Measurements from ENCODE around the gene HPS4.
"Not testable (repeated sequence)": the region's sequence is repeated elsewhere in the genome, so short reads cannot be mapped to it uniquely, and the experiment has no call there.

DNA sequence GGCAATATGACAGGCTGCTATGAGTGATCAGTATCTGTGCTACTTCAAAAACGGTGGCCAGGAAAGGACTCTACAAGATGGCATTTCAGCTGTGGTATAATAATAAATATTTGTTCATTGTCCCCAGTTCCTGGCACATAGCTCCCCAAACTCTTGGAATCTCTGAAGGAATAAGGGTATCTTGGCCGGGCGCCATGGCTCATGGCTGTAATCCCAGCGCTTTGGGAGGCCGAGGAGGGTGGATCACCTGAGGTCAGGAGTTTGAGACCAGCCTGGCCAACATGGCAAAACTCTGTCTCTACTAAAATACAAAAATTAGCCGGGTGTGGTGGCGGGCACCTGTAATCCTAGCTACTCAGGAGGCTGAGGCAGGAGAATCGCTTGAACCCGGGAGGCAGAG is 44.9 kb upstream of the HPS4 start:
- TF ChIP-seq, protein P1, sequence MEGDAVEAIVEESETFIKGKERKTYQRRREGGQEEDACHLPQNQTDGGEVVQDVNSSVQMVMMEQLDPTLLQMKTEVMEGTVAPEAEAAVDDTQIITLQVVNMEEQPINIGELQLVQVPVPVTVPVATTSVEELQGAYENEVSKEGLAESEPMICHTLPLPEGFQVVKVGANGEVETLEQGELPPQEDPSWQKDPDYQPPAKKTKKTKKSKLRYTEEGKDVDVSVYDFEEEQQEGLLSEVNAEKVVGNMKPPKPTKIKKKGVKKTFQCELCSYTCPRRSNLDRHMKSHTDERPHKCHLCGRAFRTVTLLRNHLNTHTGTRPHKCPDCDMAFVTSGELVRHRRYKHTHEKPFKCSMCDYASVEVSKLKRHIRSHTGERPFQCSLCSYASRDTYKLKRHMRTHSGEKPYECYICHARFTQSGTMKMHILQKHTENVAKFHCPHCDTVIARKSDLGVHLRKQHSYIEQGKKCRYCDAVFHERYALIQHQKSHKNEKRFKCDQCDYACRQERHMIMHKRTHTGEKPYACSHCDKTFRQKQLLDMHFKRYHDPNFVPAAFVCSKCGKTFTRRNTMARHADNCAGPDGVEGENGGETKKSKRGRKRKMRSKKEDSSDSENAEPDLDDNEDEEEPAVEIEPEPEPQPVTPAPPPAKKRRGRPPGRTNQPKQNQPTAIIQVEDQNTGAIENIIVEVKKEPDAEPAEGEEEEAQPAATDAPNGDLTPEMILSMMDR (IDR thresholded peaks at IDR 0.05): not testable (repeated sequence)
- TF ChIP-seq POLR2AphosphoS5 (IDR thresholded peaks at IDR 0.05): not testable (repeated sequence)

Data from stomach (tissue), 4 donors.